HG02763 (cell line): ENCODE data around the gene MAGI1.

Experiments used
- ATAC-seq: cut with Tn5 transposase; IDR thresholded peaks from one replicate; pipeline ENCODE4 v1.9.1; 2021; ENCODE audit warnings: mild to moderate bottlenecking, moderate library complexity; ENCODE audit not compliant: unreplicated experiment

MAGI1 gene

GRCh38 chr3:65653731-65654130, 385.0 kb downstream of the MAGI1 start:
- no peak for ATAC-seq

DNA sequence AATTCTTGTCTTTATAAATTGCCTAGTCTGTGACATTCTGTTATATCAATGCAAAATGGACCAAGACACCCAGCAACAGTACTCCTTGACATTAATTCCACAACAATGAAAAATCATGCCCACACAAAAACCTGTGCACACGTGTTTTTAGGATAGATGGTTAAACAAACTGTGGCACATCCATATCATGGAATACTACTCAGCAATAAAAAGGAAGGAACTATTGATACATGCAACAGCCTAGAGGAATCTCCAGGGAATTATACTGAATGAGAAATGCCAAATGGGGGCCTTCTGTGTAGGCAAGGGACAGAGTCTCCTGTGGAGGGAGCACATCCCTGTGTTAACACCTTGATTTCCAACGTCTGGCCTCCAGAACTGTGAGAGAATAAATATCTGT, 388.5 kb downstream of the MAGI1 start:
- no peak for ATAC-seq

- ATAC-seq, result no peak
Observed at GRCh38 chr3:65647369-65647768, 391.3 kb downstream of the MAGI1 start.

DNA sequence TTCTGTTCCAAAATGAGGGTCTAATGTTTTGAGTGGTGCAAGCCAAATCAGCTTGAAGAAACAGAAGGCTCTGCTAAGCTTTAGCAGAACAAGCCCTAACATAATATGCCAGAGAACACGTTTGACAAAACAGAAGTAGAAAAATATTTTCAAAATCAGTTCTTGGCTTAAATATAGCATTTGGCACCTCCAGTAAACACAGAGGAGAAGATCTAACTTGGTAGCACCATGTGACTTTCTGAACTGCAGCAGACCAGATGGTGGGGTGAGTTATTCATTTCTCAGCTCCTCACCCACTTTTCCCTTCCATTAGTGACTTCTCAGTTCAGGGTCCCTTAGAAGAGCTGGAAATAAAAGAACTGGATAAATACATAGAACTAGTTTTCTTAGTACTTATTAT, 395.8 kb downstream of the MAGI1 start:
- ATAC-seq, result no peak

DNA sequence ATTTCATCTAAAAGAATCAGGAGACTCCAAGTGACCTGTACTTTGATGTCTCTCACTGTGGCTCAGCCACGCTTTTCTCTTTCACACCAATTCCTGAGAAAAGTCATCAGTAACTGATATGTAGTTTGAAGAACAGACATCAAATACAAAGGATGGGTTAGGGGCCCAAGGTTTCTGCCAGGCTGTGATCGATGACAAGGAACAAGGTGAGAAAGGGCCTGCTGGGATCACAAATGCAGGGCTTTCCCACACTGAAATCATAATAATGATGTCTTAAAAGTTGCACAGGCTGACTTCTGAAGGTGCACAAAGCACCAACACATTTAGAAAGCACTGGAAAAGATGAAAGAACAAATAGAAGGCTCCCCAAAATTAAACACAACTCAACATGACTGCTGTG, 396.9 kb downstream of the MAGI1 start:
- no peak for ATAC-seq

DNA sequence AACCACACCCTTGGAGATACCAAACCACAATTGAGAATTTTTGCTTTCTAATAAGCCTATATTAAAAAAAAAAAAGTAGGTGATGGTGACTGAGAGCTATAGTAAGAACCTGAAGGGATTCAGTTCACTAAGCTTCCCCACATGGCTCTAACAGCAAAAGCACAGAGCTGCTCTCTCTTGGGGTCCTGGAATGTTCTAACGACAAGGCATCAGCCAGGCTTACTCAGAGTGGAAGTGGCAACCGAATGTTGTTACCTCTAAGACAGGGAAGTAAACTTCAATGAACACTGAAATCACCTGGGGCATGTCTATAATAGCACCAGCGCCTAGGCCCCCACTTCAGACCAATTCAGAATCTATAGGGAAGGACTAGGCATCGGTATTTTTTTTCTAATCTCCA, 397.7 kb downstream of the MAGI1 start:
- no peak for ATAC-seq

DNA sequence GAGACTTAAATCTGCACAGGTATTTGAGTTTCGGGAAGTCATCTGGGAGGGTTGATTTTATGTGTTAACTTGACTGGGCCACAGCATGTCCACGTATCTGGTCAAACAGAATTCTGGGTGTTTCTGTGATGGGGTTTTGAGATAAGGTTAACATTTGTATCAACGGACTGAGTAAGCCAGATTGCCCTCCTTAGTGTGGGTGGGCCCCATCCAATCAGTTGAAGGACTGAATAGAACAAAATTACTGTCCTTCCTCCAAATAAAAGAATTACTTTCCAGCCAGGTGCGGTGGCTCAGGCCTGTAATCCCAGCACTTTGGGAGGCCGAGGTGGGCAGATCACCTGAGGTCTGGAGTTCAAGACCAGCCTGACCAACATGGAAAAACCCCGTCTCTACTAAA, 399.3 kb downstream of the MAGI1 start:
- no peak for ATAC-seq

DNA sequence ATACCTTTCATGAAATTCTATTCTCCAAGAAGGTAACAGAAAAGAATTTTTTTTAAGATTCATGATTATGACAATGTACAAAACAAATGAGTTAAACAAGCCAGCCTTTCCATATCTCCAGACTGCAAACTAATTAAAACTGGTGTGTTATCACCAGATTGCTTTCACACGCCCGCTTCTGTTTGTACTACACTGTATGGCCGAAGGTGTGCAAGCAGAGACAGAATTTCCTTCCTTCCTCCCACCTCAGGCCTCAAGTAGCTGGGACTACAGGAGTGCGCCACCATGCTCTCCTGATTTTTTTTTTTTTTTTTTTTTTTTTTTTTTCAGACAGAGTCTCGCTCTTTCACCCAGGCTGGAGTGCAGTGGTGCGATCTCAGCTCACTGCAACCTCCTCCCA, 400.4 kb downstream of the MAGI1 start:
- ATAC-seq, result no peak

GRCh38 chr3:65636326-65636725, 402.4 kb downstream of the MAGI1 start:
- no peak for ATAC-seq

DNA sequence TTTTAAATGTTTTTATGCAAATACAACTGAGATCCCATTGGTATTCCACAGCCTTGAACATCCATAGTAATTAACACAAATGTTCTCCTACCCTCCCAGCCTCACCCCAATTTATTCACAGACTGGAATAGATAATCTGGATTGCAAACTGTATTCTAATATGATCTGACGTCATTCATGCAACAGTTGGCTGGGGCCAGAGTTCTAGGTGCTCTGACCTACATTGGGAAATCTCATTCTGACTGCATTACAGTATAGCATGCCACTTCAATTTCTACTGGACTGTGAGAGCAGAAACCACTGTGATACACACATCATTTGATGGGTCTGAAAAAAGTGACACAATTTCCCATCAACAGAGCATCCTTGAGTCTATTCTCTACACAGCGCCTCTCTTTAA, 403.1 kb downstream of the MAGI1 start:
- ATAC-seq, result no peak

- ATAC-seq, result no peak
Observed at GRCh38 chr3:65633018-65633638, 405.6 kb downstream of the MAGI1 start.

GRCh38 chr3:65632414-65632813, 406.3 kb downstream of the MAGI1 start:
- no peak for ATAC-seq

GRCh38 chr3:65628978-65629377, 409.7 kb downstream of the MAGI1 start:
- no peak for ATAC-seq

DNA sequence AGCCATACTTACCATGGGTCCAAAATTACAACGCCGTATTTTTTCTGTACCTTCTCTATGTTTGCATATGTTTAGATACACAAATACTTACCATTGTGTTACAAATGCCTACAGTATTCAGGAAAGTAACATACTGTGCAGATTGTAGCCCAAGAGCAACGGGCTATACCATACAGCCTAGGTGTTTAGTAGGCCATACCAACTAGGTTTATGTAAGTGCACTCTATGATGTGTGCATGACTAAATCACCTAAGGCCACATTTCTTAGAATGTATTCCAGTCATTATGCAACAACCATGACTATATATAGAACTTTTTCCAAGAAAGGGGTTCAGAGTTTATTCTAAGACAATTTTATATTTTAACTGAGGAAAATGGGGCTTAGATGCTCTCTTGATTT, 411.7 kb downstream of the MAGI1 start:
- ATAC-seq, result no peak

- ATAC-seq, result no peak
Observed at GRCh38 chr3:65625305-65625704, 413.4 kb downstream of the MAGI1 start.

DNA sequence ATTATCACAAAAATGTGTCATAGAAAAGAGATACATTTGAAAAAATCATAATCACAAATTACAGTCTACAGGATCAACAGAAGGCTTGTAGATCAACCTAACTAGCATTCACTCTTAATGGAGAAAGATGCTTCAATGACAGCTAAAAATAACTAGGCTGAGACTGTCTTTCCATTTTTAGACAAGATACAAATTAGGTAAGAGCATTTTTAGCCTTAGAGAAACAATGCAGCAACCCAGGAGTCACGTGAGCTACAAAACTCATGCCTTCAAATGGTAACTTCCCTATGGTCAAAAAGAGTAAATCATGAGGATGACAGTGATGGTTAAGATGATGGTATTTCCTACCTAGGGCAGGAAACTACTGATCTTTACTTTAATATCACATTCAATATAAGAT, 415.4 kb downstream of the MAGI1 start:
- ATAC-seq, result no peak

DNA sequence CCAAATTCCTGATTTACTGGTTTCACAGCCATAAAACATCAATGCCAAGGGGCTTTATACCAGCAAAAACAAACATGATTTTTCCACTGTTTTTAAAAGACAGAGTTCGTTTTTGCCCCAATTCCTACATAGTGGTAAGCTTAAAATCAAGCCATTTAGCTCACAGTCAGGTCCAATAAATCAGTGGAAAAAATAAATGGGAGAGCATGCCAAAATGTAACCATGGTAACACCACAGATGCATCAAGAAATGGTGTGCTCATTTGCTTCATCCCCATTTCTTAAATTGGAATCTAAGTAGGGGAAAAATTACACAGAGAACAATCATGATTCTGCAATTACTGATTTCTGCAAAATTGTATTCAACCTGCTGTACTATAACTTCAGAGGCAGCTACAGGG, 418.8 kb downstream of the MAGI1 start:
- no peak for ATAC-seq

DNA sequence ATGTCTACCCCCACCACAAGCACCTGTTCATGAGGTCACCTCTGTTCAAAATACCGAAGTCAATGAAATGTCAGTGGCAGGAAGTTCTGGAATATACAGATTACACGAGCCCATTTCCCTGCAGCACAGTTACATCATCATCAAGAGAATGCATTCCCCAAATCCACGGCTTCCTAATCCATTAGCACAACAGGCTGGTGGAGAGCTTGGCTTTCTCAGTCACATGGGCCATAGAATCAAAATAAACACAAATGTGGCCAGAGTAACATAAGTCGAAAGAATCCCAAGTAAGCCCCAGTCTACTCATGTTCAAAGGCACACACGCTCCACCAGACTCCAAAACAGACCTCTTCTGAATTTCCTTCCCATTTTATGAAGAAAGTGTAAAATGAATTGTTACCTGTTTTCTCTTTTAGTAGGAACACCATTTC, 419.3 kb downstream of the MAGI1 start:
- no peak for ATAC-seq

GRCh38 chr3:65618599-65618998, 420.1 kb downstream of the MAGI1 start:
- ATAC-seq, result no peak

GRCh38 chr3:65617787-65618186, 420.9 kb downstream of the MAGI1 start:
- no peak for ATAC-seq

DNA sequence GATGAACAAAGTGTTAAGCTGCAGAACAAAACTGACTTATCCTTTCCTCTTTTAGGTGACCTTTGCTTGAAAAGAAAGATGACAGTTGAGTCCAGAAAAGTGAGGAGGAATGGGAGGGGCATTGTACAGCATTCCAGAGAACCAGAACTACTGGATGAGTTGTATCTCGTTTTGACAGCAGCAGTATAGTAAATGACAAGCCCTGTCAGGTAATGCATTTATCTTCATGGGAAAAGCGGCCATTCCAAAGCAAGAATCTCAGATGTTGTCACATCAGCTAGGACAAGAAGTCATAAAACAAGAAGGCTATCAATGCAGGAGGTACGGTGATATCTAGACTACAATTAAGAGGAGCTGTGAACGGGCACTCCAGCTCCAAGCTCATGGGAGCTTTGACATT, 421.5 kb downstream of the MAGI1 start:
- ATAC-seq, result no peak

DNA sequence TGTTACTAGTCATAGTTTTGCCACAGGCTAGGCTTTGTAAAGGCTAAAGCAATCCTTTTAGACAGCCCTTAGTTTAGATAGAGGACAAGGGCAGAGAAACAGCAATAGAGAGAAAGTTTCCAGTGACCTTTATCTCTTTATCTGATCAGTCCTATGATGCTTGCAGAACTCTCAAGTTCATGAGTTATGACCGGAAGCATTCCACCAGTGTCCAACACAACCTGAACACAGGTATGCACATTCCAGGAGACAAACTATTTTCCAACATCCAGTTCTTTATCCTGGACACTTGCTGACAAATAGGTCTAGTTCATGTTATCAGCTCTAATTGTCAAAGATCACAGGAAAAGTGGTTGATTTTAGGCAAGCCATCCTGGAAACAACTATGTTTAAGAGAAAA, 422.2 kb downstream of the MAGI1 start:
- ATAC-seq, result no peak

GRCh38 chr3:65615329-65615728, 423.4 kb downstream of the MAGI1 start:
- no peak for ATAC-seq

- ATAC-seq, result no peak
Observed at GRCh38 chr3:65614585-65614984, 424.1 kb downstream of the MAGI1 start.
